ENCODE data around the gene MCM3. TPM values are rescaled to one million over a fixed set of nuclear protein-coding genes. Genes with fewer than 3 reads are reported as not detected.

The MCM3 gene
- polyA plus RNA-seq, 1 of the 3 experiments (the other 2 are of a cell fraction), result 62.4 TPM

DNA sequence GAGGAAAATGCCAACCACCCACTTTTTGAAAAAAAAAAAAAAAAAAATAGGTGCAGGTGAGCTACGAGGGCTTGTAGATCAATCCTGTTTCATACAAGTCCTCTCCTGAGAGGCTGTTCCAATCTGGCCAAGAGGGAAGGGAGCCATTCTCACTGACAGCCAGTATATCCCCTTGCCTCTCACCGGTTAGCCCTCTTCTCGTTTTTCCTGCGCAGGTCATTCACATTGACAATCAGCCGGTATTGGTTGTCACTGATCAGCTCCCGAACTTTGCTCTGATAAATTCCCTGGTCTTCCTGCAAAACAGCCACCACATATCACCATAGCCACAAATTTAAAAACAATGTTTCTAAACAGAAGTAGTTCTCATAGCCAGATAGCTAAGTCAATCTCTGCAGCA lies 1.4 kb downstream of the MCM3 start:
- Histone ChIP-seq H3K9me3 (no peaks in the 10 kb centered on the region), H3K4me2 (peak overlapping the region; percentile 93), H3K9me2 (no peaks in the 10 kb centered on the region), H4K20me1 (ENCODE audit: insufficient read depth) (no peaks in the 10 kb centered on the region), H3K4me1 (ENCODE audit: control insufficient read depth in 1 of 2, insufficient read depth in 2 of 2, low read depth in 1 of 2, low read length in 1 of 2) (peaks cover 14 to 18% of the 10 kb centered on the region in 2 experiments; a peak in 3 of 4 replicates), H3K4me3 (ENCODE audit: low read depth in 2 of 2, low read length in 1 of 2) (peak overlapping the region; percentile 88 to 89), H3K79me2 (ENCODE audit: insufficient read depth) (peaks cover 40% of the 10 kb centered on the region), H3K27ac (ENCODE audit: low read depth in 2 of 2, low read length in 1 of 2) (no peak overlapping the region), H3K36me3 (replicated peaks in 1 of 2; ENCODE audit: control insufficient read depth in 1 of 2, insufficient read depth in 2 of 2, low read length in 1 of 2) (peaks cover 36 to 47% of the 10 kb centered on the region in 2 experiments), H3K27me3 (ENCODE audit: insufficient read depth) (no peaks in the 10 kb centered on the region), H3F3A (replicated peaks; ENCODE audit: insufficient read depth) (no peaks in the 10 kb centered on the region), H3K9ac (peak overlapping the region; percentile 83; the same call in 1 of the 2 replicates), H2AFZ (ENCODE audit: low read depth) (0 out of 2 replicates have a peak overlapping the region, but pooled peaks have one; percentile 30)
- 23% methylated on average over 6 of the region's 6 CpGs for WGBS (ENCODE audit: low lambda C conversion rate)
- no peak for TF ChIP-seq CTCF (IDR thresholded peaks at IDR 0.05)
- POLR2A ChIA-PET, result no interaction called here
- CTCF ChIA-PET, result interaction anchor here (1.3 to 8.6 kb wide), 5 partner anchors 11 to 118 kb away, joined by 4 to 119 read pairs (median 9); partner anchors contain the start of gene PAQR8
- DNase-seq, result no peak

DNA sequence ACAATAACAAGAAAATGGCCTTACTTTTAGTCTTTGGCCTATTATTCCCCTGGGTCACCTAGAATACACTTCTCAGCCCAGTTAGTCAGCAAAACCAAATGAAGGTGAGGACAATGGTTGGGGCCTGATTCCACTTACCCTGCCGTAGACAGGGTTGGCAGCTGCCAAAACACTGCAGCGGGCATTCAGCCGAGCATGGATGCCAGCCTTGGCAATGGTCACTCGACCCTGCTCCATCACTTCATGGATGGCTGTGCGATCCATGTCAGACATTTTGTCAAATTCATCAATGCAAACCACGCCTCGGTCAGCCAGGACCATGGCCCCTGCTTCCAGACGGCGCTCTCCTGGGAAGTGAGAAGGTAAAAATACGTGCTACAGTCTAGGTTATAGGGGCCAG lies 8.4 kb downstream of the MCM3 start:
- no peak for TF ChIP-seq GATA2 (CRISPR knock-in tag; IDR thresholded peaks at IDR 0.05)
- TF ChIP-seq RCOR1 (IDR thresholded peaks at IDR 0.05; ENCODE audit: low read length), result no peak
- no peak for TF ChIP-seq YY1 (IDR thresholded peaks at IDR 0.05; ENCODE audit: low read depth)
- TF ChIP-seq TAF1 (IDR thresholded peaks at IDR 0.05; ENCODE audit: borderline replicate concordance, low read depth, low read length), result no peak
- no peak for TF ChIP-seq SMC3 (IDR thresholded peaks at IDR 0.05; ENCODE audit: low read depth, low read length)
- TF ChIP-seq FOXM1 (IDR thresholded peaks at IDR 0.05; ENCODE audit: low read depth), result no peak
- TF ChIP-seq MAX (IDR thresholded peaks at IDR 0.05; ENCODE audit: low read depth), result no peak
- CTCF ChIA-PET, result interaction anchor here (7.1 kb wide), 1 partner anchor 13 kb away, joined by 60 read pairs; no protein-coding TSS in a partner anchor
- DNase-seq, result no peak

More for the DNA sequence above, 8.4 kb downstream of the MCM3 start:
- H3K4me2 ChIP-seq, result no peak overlapping the region
- H3K79me2 ChIP-seq (ENCODE audit: insufficient read depth), result peaks cover 12% of the 10 kb centered on the region; the same call in 1 of the 2 replicates
- no peaks in the 10 kb centered on the region for H3F3A ChIP-seq (replicated peaks; ENCODE audit: insufficient read depth)
- POLR2A ChIA-PET, result no interaction called here
- no peaks in the 10 kb centered on the region for H3K9me2 ChIP-seq
- no peaks in the 10 kb centered on the region for H3K27me3 ChIP-seq (ENCODE audit: insufficient read depth)
- peaks cover 71 to 84% of the 10 kb centered on the region in 2 experiments for H3K36me3 ChIP-seq (replicated peaks in 1 of 2; ENCODE audit: control insufficient read depth in 1 of 2, insufficient read depth in 2 of 2, low read length in 1 of 2)
- 90% methylated on average over 10 of the region's 10 CpGs for WGBS (ENCODE audit: low lambda C conversion rate)
- no peaks in the 10 kb centered on the region for H3K9me3 ChIP-seq
- no peak overlapping the region; a peak in 1 of 4 replicates for H3K27ac ChIP-seq (ENCODE audit: low read depth in 2 of 2, low read length in 1 of 2)
- no peak overlapping the region for H3K4me3 ChIP-seq (ENCODE audit: low read depth in 2 of 2, low read length in 1 of 2)
- H3K9ac ChIP-seq, result no peak overlapping the region
- no peak overlapping the region for H2AFZ ChIP-seq (ENCODE audit: low read depth)
- H4K20me1 ChIP-seq (ENCODE audit: insufficient read depth), result no peaks in the 10 kb centered on the region
- H3K4me1 ChIP-seq (ENCODE audit: control insufficient read depth in 1 of 2, insufficient read depth in 2 of 2, low read depth in 1 of 2, low read length in 1 of 2), result no peaks in the 10 kb centered on the region

Data from SK-N-SH (cell line).